Transverse colon (tissue), 4 donors: ENCODE results near the gene AIRE. TPM values are rescaled to one million over a fixed set of nuclear protein-coding genes. Genes with fewer than 3 reads are reported as not detected.

ENCODE experiments used
- DNase-seq: peaks from one replicate; pipeline ENCODE4 v3.0.0-alpha.2; 2019
- H3K27ac ChIP-seq, 4 donors: fragments of 200-600 bp; sonication (generic); 2 replicates each; pipeline ENCODE4 v1.5.1; 2016 to 2018; ENCODE audit warnings: inconsistent platforms in 4 of 4
- H3K27me3 ChIP-seq: fragments of 200-600 bp; sonication (generic); 2 replicates; pipeline ENCODE4 v1.5.1; 2017; ENCODE audit warnings: inconsistent platforms
- H3K36me3 ChIP-seq, 4 donors: fragments of 200-600 bp; sonication (generic); 2 replicates each; pipeline ENCODE4 v1.5.1; 2017 to 2019; ENCODE audit warnings: inconsistent platforms in 4 of 4
- H3K4me1 ChIP-seq, 4 donors: fragments of 200-600 bp; sonication (generic); 2 replicates each; pipeline ENCODE4 v1.5.1; 2017 to 2020; ENCODE audit warnings: inconsistent platforms in 4 of 4
- H3K4me3 ChIP-seq, 4 donors: fragments of 200-600 bp; sonication (generic); 1 replicate in 1 of 4; 2 replicates in 3 of 4; pipeline versions ENCODE4 v1.5.1 to v1.6.1; 2017 to 2019; ENCODE audit warnings: inconsistent platforms in 4 of 4
- H3K9me3 ChIP-seq, 2 donors: fragments of 200-600 bp; sonication (generic); 2 replicates each; pipeline ENCODE4 v1.5.1; 2017 to 2019; ENCODE audit warnings: inconsistent platforms in 2 of 2
- CTCF ChIP-seq, 5 experiments: fragments of 200-600 bp in 3 of 5; fragments of 450-650 bp in 2 of 5; sonication (generic) in 3 of 5; IDR thresholded peaks; 1 replicate in 2 of 5; 2 replicates in 3 of 5; pipeline ENCODE4 v1.5.1; 2016 to 2017; ENCODE audit warnings: antibody characterized with exemption in 5 of 5, inconsistent platforms in 3 of 5, mild to moderate bottlenecking in 2 of 5, moderate library complexity in 1 of 5
- EP300 ChIP-seq: sonication (generic); formaldehyde crosslinking; IDR thresholded peaks from one replicate; pipeline ENCODE4 v1.6.1; 2017; ENCODE audit warnings: antibody characterized with exemption, low read depth
- POLR2A ChIP-seq: fragments of 450-650 bp; IDR thresholded peaks from one replicate; pipeline ENCODE4 v1.6.1; 2016; ENCODE audit warnings: antibody characterized with exemption, mild to moderate bottlenecking, moderate library complexity
- POLR2AphosphoS5 ChIP-seq, 3 donors: sonication (generic); formaldehyde crosslinking; IDR thresholded peaks; one replicate each; pipeline ENCODE4 v1.6.1; 2016; ENCODE audit warnings: antibody characterized with exemption in 3 of 3
- WGBS, 2 donors: methylation state at CpG; one replicate each; pipeline ENCODE4 v1.1.5; 2018; ENCODE audit warnings: low coverage in 1 of 2; 5-methylcytosine and 5-hydroxymethylcytosine counted together
- in situ Hi-C, 4 donors: fragments of 200-750 bp; cut with MboI; loops; one replicate each; pipeline versions ENCODE4 v1.15.0 to v1.15.1; 2017; ENCODE audit warnings: low sequenced_read_pairs in 3 of 4, low pct_ligation_motif_present in 1 of 4, low pct_unique_long_range_greater_than_20kb in 1 of 4
- intact Hi-C: fragments of 100-400 bp; cut with DNase I; formaldehyde crosslinking; loops from one replicate; pipeline ENCODE4 v1.15.1; 2023; ENCODE audit warnings: low total_unique reads
- total RNA-seq, 4 donors: library from RNA; depleted of rRNA; stranded (reverse); fragments of >200 nt; gene quantifications; one replicate each; pipeline ENCODE4 v1.1.0, GENCODE V29; 2016

AIRE gene
- total RNA-seq, 4 donors from 2014 or later, result not detected

GRCh38 chr21:44290327-44291077, 4.8 kb downstream of the AIRE start:
- in situ Hi-C loops (no loop called here), intact Hi-C loops (no loop called here)
- DNase-seq, result no peak
- H3K4me3 ChIP-seq, result no peak overlapping the region
- no peaks in the 10 kb centered on the region for H3K36me3 ChIP-seq
- no peaks in the 10 kb centered on the region for H3K9me3 ChIP-seq
- 75% methylated on average over 16 of the region's 16 CpGs; no CpG with 5 or more reads in 1 of the 2 donors for WGBS, 2 donors
- H3K4me1 ChIP-seq, result peaks cover 0 to 13% (median 5%) of the 10 kb centered on the region in 4 donors
- H3K27me3 ChIP-seq, result peaks cover 22% of the 10 kb centered on the region
- no peak overlapping the region for H3K27ac ChIP-seq
- TF ChIP-seq POLR2A, result no peak
- no peak for TF ChIP-seq EP300
- no peak for TF ChIP-seq CTCF (IDR thresholded peaks at IDR 0.05)
- TF ChIP-seq POLR2AphosphoS5 (IDR thresholded peaks at IDR 0.05), result no peak

GRCh38 chr21:44291078-44291935, 5.6 kb downstream of the AIRE start:
- no peak for TF ChIP-seq POLR2AphosphoS5 (IDR thresholded peaks at IDR 0.05)
- TF ChIP-seq CTCF (IDR thresholded peaks at IDR 0.05), result no peak
- TF ChIP-seq EP300, result no peak
- no peak for TF ChIP-seq POLR2A
- 71% methylated on average over 28 of the region's 33 CpGs; no CpG with 5 or more reads in 1 of the 2 donors for WGBS, 2 donors
- in situ Hi-C loops (no loop called here), intact Hi-C loops (no loop called here)
- no peak overlapping the region for H3K4me3 ChIP-seq
- H3K27ac ChIP-seq, result no peak overlapping the region
- peaks cover 14% of the 10 kb centered on the region for H3K27me3 ChIP-seq
- peaks cover 0 to 14% (median 5%) of the 10 kb centered on the region in 4 donors for H3K4me1 ChIP-seq
- no peak for DNase-seq
- H3K9me3 ChIP-seq, result no peaks in the 10 kb centered on the region
- H3K36me3 ChIP-seq, result no peaks in the 10 kb centered on the region

DNA sequence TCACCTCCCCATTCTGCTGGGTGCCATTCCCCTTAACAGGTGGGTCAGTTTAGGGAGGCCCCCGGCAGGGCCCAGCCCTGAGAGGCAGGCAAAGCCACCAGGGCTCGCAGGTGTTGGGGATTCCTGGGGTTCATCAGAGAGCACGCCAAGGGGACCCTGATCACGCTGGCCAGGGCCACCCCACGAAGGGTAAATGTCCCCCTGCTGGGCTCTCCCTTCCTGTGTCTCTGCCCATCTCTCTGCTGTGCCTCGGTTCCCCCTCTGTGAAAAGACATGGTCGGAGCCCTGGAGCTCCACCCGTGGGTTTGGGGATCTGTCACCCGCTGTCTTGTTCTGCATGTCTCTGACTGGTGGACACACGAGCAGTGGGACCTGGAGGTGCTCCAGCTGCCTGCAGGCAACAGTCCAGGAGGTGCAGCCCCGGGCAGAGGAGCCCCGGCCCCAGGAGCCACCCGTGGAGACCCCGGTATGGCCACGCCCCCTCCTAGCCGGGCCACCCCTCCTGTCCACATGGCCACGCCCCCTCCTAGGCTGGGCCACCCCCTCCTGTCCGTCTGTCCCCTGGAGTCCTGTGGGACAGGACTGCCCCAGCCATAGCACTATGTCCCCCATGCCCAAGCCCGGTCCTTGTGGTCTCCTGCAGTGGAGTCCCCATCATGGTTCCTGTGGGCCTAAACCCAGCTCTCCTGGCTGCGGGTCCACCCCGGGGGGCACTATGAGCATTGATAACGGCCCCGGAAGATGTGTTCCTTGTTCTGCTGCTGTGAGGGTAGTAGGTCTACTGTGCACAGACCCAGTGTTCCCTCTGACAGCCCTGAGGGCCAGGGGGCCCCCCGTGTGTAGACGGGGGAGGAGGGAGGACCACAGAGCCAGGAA, 6.5 kb downstream of the AIRE start:
- intact Hi-C loops (no loop called here), in situ Hi-C loops (no loop called here)
- Histone ChIP-seq H3K4me1 (peaks cover 0 to 14% (median 5%) of the 10 kb centered on the region in 4 donors), H3K4me3 (no peak overlapping the region), H3K9me3 (no peaks in the 10 kb centered on the region), H3K27ac (no peak overlapping the region), H3K27me3 (peaks cover 5% of the 10 kb centered on the region), H3K36me3 (no peaks in the 10 kb centered on the region)
- WGBS, 2 donors, result 53% methylated on average over 21 of the region's 25 CpGs; no CpG with 5 or more reads in 1 of the 2 donors
- TF ChIP-seq POLR2AphosphoS5 (IDR thresholded peaks at IDR 0.05) (no peak), POLR2A (no peak), CTCF (IDR thresholded peaks at IDR 0.05) (no peak), EP300 (no peak)
- no peak for DNase-seq
